WTC11 (cell line): ENCODE measurements around the gene LAMA3.

Experiments used
- CTCF ChIP-seq: fragments of 200-600 bp; IDR thresholded peaks from 2 replicates; pipeline ENCODE4 v1.8.0; 2022; ENCODE audit warnings: antibody characterized with exemption
- E2F1 ChIP-seq: sonication (generic); formaldehyde crosslinking; IDR thresholded peaks from 2 replicates; pipeline ENCODE4 v1.8.0; 2022; ENCODE audit warnings: mild to moderate bottlenecking, missing genetic modification reagents
- ESRRA ChIP-seq: sonication (generic); formaldehyde crosslinking; IDR thresholded peaks from 2 replicates; pipeline ENCODE4 v1.8.1; 2022; ENCODE audit warnings: mild to moderate bottlenecking, missing genetic modification reagents, borderline replicate concordance
- FOXJ3 ChIP-seq: sonication (generic); formaldehyde crosslinking; IDR thresholded peaks from 2 replicates; pipeline ENCODE4 v1.9.0; 2021; ENCODE audit warnings: missing genetic modification reagents, mild to moderate bottlenecking, borderline replicate concordance
- PRDM15 ChIP-seq: sonication (generic); formaldehyde crosslinking; IDR thresholded peaks from 2 replicates; pipeline ENCODE4 v1.8.0; 2022; ENCODE audit warnings: missing genetic modification reagents

GRCh38 chr18:23885750-23886149 is 196.5 kb downstream of the LAMA3 start:
- TF ChIP-seq ESRRA (CRISPR knock-in tag) (no peak), FOXJ3 (no peak), CTCF (no peak), PRDM15 (CRISPR knock-in tag) (no peak), E2F1 (CRISPR knock-in tag) (no peak)
